ENCODE measurements around the gene SEPTIN10. TPM values are rescaled to one million over a fixed set of nuclear protein-coding genes. Genes with fewer than 3 reads are reported as not detected.

The SEPTIN10 gene
- total RNA-seq, 1 donor from 2014 or later, result 107 TPM

DNA sequence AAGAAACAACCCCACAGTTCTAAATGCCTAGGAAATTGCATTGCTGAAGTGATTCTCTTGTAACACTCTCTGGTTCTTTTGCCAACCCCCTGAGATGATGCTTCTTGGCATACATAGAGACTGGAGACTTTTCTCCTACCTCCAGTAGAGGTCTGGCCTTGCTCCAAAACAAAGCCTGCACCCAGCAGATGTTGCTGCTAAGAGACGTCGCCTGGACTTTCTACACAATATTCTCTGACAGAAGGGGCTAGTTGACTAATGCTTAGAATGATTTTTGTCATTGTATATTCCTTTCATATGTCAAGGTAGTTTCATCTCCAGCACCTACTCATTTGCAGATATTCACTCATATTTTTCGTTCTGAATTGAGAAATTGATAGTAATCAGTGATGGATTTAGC is 25.0 kb upstream of the SEPTIN10 start:
- TF ChIP-seq POLR2A (IDR thresholded peaks at IDR 0.05), result no peak
- TF ChIP-seq, protein P1, sequence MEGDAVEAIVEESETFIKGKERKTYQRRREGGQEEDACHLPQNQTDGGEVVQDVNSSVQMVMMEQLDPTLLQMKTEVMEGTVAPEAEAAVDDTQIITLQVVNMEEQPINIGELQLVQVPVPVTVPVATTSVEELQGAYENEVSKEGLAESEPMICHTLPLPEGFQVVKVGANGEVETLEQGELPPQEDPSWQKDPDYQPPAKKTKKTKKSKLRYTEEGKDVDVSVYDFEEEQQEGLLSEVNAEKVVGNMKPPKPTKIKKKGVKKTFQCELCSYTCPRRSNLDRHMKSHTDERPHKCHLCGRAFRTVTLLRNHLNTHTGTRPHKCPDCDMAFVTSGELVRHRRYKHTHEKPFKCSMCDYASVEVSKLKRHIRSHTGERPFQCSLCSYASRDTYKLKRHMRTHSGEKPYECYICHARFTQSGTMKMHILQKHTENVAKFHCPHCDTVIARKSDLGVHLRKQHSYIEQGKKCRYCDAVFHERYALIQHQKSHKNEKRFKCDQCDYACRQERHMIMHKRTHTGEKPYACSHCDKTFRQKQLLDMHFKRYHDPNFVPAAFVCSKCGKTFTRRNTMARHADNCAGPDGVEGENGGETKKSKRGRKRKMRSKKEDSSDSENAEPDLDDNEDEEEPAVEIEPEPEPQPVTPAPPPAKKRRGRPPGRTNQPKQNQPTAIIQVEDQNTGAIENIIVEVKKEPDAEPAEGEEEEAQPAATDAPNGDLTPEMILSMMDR (IDR thresholded peaks at IDR 0.05), result no peak
- no peak for TF ChIP-seq POLR2AphosphoS5 (IDR thresholded peaks at IDR 0.05; ENCODE audit: insufficient read depth in 1 of 2, low read depth in 1 of 2)
- no peaks in the 10 kb centered on the region for H3K4me1 ChIP-seq
- no peaks in the 10 kb centered on the region for H3K36me3 ChIP-seq
- no peak overlapping the region for H3K27ac ChIP-seq
- H3K9me3 ChIP-seq, result no peaks in the 10 kb centered on the region
- no peak overlapping the region for H3K4me3 ChIP-seq
- no peak for DNase-seq (ENCODE audit: extremely low spot score in 2 of 2)
- intact Hi-C loops (cut with DNase I), result no loop called here
- no peaks in the 10 kb centered on the region for H3K27me3 ChIP-seq

DNA sequence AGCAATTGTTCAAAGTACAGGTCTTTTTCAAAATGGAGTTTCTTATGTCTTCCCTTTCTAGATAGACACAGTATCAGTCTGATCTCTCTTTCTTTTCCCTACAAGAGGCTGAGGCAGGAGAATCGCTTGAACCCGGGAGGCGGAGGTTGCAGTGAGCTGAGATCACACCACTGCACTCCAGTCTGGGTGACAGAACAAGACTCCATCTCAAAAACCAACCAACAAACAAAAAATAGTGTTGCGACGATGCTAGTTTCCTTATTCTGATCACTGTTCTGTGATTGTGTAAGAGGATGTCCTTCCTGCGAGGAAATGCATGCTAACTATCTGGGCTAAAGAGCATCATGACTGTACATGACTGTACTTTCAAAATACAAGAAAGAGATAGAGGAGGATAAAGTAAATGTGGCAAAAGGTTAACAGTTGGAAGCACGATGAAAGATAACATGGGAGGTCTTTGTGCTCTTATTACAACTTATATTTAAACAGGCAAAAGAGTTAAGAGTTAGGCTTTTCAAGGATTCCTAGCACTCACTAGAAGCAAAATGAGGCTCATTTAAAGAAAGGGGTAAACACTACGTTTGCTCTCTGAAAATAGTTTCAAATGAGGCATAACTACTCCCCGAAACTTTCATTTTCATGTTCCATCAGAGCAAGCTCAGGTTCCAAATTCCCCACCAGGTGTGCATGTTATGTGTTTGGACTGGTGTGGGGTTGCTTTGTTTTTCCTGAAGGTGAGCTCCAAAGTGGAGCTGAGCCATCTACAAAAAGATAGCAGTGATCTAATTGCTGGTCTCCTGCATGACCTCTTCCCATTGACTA is 24.2 kb upstream of the SEPTIN10 start:
- intact Hi-C loops (cut with DNase I), result no loop called here
- no peak for DNase-seq (ENCODE audit: extremely low spot score in 2 of 2)
- TF ChIP-seq POLR2A (IDR thresholded peaks at IDR 0.05), result no peak
- TF ChIP-seq, protein P1 (IDR thresholded peaks at IDR 0.05), result no peak
- no peak for TF ChIP-seq POLR2AphosphoS5 (IDR thresholded peaks at IDR 0.05; ENCODE audit: insufficient read depth in 1 of 2, low read depth in 1 of 2)
- H3K4me1 ChIP-seq, result no peaks in the 10 kb centered on the region
- no peaks in the 10 kb centered on the region for H3K36me3 ChIP-seq
- H3K27me3 ChIP-seq, result no peaks in the 10 kb centered on the region
- no peak overlapping the region for H3K4me3 ChIP-seq
- no peak overlapping the region for H3K27ac ChIP-seq
- H3K9me3 ChIP-seq, result no peaks in the 10 kb centered on the region

DNA sequence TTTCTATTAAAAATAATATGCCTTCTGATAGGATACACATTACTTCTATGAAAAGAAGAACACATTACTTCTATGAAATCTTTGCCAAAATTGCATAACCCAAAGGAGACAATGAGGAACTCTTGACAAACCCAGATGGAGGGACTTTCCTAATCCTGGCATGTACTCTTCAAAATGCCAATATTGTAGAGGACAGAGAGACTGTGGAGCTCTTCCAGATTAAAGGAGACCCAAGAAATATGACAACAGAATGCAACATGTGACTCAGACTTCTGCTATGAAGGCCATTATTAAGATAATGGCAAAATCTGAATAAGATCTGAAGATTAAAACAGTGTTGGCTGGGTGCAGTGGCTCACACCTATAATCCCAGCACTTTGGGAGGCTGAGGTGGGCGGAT is 22.6 kb upstream of the SEPTIN10 start:
- no peaks in the 10 kb centered on the region for H3K36me3 ChIP-seq

DNA sequence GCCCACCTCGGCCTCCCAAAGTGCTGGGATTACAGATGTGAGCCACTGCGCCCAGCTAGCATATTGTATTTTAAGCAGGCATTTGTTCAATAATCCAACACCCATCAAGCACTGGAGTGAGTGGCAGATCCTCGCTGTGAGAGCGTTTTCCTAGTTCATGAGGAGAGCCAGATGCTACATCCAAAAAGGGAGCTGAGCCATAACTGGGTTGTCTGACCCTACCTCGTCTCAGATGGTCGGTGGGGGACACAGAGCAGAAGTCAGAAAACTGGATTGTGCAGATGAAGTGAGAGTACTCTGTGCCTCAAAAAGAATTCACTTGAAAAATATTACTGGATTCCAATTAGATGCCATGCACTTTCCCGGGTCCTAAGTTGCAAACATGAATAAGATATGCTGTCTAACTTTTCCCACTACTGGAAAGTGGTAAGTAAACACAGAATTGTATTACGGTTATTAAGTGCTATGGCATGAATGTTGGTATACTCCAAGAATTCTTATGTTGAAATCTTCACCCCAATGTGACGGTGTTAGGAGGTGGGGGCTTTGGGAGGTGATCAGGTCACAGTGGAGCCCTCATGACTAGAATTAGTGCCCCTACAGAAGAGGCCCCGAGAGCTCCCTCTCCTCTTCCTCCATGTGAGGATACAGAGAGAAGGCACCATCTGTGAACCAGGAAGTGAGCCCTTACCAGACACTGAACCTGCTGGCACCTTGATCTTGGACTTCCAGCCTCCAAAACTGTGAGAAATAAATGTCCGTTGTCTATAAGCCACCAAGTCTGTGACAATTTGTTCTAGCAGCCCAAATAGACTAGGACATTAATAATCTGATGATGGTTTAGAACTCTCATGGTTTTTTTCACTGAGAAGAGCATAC is 21.9 kb upstream of the SEPTIN10 start:
- no peaks in the 10 kb centered on the region for H3K9me3 ChIP-seq
- H3K4me1 ChIP-seq, result no peaks in the 10 kb centered on the region
- no peaks in the 10 kb centered on the region for H3K27me3 ChIP-seq
- no peak for TF ChIP-seq POLR2A (IDR thresholded peaks at IDR 0.05)
- TF ChIP-seq, protein P1 (IDR thresholded peaks at IDR 0.05), result no peak
- no peak for TF ChIP-seq POLR2AphosphoS5 (IDR thresholded peaks at IDR 0.05; ENCODE audit: insufficient read depth in 1 of 2, low read depth in 1 of 2)
- no peak for DNase-seq (ENCODE audit: extremely low spot score in 2 of 2)
- no peak overlapping the region for H3K27ac ChIP-seq
- H3K4me3 ChIP-seq, result no peak overlapping the region
- no peaks in the 10 kb centered on the region for H3K36me3 ChIP-seq
- intact Hi-C loops (cut with DNase I), result no loop called here

More for the DNA sequence above, 22.6 kb upstream of the SEPTIN10 start:
- H3K27me3 ChIP-seq, result no peaks in the 10 kb centered on the region
- intact Hi-C loops (cut with DNase I), result no loop called here
- TF ChIP-seq, protein P1 (IDR thresholded peaks at IDR 0.05), result no peak
- TF ChIP-seq POLR2A (IDR thresholded peaks at IDR 0.05) (no peak), POLR2AphosphoS5 (IDR thresholded peaks at IDR 0.05; ENCODE audit: insufficient read depth in 1 of 2, low read depth in 1 of 2) (no peak)
- no peaks in the 10 kb centered on the region for H3K4me1 ChIP-seq
- H3K27ac ChIP-seq, result no peak overlapping the region
- no peak for DNase-seq (ENCODE audit: extremely low spot score in 2 of 2)
- H3K9me3 ChIP-seq, result no peaks in the 10 kb centered on the region
- H3K4me3 ChIP-seq, result no peak overlapping the region

Measured in vagina (tissue), 2 donors.